ENCODE results near the gene MMP14.
"Not testable (repeated sequence)": the region's sequence is repeated elsewhere in the genome, so short reads cannot be mapped to it uniquely, and the experiment has no call there.

MMP14 gene

DNA sequence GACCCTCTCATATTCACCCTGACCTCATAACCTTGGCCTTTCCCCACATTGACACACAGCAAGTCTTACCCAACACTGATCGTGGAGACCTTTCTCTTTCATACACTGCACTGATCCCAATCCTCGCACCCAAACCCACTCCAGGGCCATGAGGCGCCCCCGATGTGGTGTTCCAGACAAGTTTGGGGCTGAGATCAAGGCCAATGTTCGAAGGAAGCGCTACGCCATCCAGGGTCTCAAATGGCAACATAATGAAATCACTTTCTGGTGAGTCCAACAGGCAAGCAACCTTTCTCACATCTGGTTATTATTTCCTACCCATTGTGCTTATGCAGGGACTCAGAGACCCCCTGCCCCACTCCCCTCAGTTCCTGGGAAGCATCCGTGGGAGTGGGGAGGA, 5.4 kb downstream of the MMP14 start:
- no peak for DNase-seq (ENCODE audit: low read depth in 3 of 3)

GRCh38 chr14:22842211-22843122, 6.1 kb downstream of the MMP14 start:
- no peak for DNase-seq (ENCODE audit: low read depth in 3 of 3)

DNA sequence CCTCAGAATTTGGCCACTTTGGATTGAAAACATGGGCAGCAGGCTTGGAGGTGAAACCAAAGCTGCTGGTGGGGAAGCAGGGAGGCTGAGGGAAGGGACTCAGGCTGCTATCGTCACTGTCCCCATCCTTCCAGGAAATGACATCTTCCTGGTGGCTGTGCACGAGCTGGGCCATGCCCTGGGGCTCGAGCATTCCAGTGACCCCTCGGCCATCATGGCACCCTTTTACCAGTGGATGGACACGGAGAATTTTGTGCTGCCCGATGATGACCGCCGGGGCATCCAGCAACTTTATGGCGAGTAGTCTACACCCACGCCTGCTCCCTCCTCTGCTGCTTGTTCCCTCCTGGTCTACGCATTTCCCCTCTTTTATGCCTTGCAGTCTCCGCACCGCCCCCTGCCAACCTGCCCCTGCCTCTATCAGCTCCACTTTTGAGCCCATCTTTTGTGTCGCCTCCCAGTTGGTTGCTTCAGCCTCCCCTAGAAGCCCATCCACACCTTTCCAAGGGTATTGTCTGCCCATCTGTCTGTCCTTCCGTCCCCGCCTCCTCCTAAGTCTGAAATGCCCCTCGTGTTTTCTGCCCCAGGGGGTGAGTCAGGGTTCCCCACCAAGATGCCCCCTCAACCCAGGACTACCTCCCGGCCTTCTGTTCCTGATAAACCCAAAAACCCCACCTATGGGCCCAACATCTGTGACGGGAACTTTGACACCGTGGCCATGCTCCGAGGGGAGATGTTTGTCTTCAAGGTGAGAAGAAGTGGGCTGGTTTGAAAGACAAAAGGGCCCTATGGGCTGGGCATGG, 6.9 kb downstream of the MMP14 start:
- DNase-seq (ENCODE audit: low read depth in 3 of 3), result no peak

DNA sequence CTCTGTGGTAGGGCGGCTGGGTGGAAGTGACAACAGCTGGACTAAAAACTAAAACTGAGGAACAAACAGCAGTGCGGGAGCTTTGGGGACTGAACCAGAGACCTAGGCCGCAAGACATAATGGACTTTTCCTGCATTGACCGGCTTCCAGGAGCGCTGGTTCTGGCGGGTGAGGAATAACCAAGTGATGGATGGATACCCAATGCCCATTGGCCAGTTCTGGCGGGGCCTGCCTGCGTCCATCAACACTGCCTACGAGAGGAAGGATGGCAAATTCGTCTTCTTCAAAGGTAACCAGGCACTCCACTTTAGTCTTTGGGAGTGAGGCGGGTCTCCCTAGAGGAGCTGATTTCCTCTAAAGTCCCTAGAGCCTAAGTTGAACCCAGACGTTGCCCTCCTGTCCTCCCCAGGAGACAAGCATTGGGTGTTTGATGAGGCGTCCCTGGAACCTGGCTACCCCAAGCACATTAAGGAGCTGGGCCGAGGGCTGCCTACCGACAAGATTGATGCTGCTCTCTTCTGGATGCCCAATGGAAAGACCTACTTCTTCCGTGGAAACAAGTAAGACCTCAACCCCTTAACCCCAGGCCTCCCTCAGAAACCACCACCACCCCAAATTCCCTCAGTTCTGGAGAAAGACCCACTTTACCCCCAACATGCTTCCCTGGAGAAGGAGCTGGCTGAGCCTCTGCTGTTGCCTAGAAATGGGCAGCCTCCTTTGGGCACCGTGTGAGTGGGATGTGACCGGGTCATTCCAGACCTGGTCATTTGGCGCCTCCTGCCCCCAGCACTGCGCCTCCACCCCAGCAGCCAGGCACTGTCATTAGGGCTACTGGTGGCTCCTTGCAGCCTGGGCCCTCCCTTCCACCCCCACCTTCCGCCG, 8.1 kb downstream of the MMP14 start:
- DNase-seq (ENCODE audit: low read depth in 3 of 3), result no peak

DNA sequence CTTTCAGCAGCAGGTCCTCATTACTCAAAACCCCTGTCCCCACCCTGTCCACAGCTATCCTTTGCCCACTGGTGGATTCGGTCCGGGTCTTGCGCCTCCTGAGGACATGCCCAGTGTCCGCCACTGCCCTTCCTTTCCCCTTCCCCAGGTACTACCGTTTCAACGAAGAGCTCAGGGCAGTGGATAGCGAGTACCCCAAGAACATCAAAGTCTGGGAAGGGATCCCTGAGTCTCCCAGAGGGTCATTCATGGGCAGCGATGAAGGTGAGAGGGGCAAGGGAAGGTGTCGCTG, 8.7 kb downstream of the MMP14 start:
- no peak for DNase-seq (ENCODE audit: low read depth in 3 of 3)

DNA sequence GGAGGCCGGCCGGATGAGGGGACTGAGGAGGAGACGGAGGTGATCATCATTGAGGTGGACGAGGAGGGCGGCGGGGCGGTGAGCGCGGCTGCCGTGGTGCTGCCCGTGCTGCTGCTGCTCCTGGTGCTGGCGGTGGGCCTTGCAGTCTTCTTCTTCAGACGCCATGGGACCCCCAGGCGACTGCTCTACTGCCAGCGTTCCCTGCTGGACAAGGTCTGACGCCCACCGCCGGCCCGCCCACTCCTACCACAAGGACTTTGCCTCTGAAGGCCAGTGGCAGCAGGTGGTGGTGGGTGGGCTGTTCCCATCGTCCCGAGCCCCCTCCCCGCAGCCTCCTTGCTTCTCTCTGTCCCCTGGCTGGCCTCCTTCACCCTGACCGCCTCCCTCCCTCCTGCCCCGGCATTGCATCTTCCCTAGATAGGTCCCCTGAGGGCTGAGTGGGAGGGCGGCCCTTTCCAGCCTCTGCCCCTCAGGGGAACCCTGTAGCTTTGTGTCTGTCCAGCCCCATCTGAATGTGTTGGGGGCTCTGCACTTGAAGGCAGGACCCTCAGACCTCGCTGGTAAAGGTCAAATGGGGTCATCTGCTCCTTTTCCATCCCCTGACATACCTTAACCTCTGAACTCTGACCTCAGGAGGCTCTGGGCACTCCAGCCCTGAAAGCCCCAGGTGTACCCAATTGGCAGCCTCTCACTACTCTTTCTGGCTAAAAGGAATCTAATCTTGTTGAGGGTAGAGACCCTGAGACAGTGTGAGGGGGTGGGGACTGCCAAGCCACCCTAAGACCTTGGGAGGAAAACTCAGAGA, 9.6 kb downstream of the MMP14 start:
- DNase-seq (ENCODE audit: low read depth in 3 of 3), result no peak

- no peak for DNase-seq (ENCODE audit: low read depth in 3 of 3)
These were observed 10.5 kb downstream of the MMP14 start for GRCh38 chr14:22846811-22847307.

- DNase-seq (ENCODE audit: low read depth in 3 of 3), result no peak
These were observed 11.4 kb downstream of the MMP14 start for GRCh38 chr14:22847661-22848341.

- no peak for DNase-seq (ENCODE audit: low read depth in 3 of 3)
These were observed 12.2 kb downstream of the MMP14 start for GRCh38 chr14:22848351-22849164.

GRCh38 chr14:22849212-22849819, 12.9 kb downstream of the MMP14 start:
- no peak for DNase-seq (ENCODE audit: low read depth in 3 of 3)

DNA sequence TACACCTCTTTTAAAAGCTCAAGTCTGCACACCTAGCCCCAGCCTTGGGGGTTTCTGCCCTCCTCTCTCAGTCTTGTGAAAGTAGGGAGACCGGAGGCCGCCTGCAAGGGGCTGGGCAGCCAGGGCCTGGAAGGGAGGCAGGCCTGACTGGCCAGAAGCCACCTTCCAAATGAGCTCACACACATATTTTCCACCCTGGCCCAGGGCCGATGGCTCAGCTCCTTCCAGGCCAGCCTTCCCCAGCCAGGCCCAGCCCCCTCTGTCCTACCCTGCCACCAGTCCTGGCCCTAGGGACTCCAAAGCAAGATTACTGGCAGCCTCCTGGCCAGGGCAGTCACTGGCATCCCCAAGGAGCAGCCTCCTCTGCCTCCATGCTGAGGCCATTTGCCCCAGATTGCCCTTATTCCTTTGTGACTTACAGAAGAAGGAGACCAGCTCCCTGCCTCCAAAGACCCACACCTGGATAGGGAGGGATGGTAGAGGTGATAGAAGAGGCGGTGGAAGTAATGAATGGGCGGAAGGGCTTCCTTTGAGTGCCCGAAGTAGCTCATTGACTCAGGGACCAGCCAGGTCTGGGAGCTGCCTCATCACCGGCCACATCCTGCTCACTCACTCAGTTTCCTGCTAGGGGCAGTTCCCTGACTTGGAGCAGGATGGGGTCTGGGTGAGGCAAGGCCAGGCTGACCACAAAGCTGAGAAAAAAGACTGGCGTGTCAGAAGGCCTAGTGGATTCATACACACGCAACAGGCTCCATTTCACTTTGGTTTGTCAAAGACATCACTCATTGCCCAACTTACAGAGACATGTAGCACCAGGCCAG, 14.8 kb downstream of the MMP14 start:
- no peak for DNase-seq (ENCODE audit: low read depth in 3 of 3)

GRCh38 chr14:22852178-22852577, 15.8 kb downstream of the MMP14 start:
- DNase-seq (ENCODE audit: low read depth in 3 of 3), result not testable (repeated sequence)

DNA sequence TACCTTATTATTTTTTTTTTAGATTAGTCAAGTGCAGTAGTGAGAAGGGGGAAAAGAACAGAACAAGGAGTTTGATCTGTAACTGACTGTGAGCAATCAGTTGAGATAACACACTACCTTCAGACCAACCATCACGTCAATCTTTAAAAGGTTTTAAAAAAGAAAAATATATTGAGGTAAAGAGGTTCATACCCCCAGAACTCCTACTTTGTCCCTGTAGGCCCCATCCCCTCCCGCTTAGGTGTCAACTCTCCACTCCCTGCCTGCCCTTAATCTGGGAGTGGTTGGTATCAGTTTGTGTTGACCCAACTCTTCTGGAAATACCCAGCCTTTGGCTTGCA, 16.2 kb downstream of the MMP14 start:
- no peak for DNase-seq (ENCODE audit: low read depth in 3 of 3)

- peak; percentile 85 to 96 (median 85) for DNase-seq (ENCODE audit: low read depth in 3 of 3)
These were observed 16.8 kb downstream of the MMP14 start for GRCh38 chr14:22852940-22853767.

DNA sequence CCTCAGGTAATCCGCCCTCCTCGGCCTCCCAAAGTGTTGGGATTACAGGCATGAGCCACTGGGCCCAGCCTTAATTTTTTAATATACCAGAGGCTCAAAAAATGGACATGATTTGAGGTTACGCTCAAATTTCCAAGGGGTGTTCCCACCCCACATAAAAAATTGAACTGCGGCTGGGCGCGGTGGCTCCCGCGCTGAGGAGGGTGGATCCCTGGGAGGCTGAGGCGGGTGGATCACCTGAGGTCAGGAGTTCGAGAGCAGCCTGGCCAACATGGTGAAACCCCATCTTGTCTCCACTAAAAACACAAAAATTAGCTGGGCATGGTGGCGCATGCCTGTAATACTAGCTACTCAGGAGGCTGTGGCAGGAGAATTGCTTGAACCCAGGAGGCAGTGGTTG, 17.9 kb downstream of the MMP14 start:
- DNase-seq (ENCODE audit: low read depth in 3 of 3), result not testable (repeated sequence)

DNA sequence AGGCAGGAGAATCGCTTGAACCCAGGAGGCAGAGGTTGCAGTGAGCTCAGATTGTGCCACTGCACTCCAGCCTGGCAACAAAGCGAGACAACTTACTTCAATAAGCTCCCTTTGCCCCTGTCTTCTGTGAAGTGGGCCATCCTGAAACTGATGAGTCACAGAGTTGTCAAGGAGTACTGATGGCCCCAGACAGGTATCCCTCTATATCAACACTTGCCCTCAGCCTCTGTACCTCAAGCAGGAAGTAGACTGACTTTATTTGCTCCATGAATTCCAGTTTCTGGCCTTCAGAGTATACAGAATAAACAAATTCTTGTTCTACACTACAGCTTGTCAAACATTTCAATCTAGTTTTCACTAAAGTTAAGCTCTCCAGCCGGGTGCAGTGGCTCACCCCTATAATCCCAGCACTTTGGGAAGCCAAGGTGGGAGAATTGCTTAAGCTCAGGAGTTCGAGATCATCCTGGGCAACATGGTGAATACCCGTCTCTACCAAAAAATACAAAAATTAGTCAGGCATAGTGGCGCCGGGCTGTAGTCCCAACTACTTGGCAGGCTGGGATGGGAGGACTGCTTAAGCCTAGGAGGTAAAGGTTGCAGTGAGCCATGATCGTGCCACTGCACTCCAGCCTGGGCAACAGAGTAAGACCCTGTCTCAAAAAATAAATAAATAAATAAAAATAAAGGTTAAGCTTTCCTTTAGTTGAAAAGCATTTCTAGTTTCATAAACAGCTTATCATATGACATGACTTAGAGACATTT, 18.8 kb downstream of the MMP14 start:
- DNase-seq (ENCODE audit: low read depth in 3 of 3), result no peak

DNA sequence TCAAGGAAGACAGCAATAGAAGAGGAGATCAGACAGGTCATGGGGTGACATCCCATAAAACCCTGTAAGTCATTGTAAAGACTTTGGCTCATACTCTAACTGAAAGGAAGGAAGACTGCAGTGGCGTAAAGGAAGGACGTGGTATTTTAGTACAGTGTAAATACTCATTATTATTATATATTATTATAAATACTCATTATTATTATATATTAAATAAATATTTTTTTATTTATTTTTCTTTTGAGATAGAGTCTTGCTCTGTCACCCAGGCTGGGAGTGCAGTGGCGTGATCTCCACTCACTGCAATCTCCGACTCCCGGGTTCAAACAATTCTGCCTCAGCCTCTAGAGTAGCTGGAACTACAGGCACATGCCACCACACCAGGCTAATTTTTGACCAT, 20.0 kb downstream of the MMP14 start:
- DNase-seq (ENCODE audit: low read depth in 3 of 3), result no peak
